GM18858 (cell line): ENCODE measurements around the gene ST3GAL6.
"Not testable (repeated sequence)": the region's sequence is repeated elsewhere in the genome, so short reads cannot be mapped to it uniquely, and the experiment has no call there.

Experiments used
- ATAC-seq: cut with Tn5 transposase; IDR thresholded peaks from one replicate; pipeline ENCODE4 v1.9.1; 2021; ENCODE audit not compliant: unreplicated experiment

The ST3GAL6 gene

GRCh38 chr3:98799479-98799878, 36.3 kb downstream of the ST3GAL6 start:
- ATAC-seq: no peak

DNA sequence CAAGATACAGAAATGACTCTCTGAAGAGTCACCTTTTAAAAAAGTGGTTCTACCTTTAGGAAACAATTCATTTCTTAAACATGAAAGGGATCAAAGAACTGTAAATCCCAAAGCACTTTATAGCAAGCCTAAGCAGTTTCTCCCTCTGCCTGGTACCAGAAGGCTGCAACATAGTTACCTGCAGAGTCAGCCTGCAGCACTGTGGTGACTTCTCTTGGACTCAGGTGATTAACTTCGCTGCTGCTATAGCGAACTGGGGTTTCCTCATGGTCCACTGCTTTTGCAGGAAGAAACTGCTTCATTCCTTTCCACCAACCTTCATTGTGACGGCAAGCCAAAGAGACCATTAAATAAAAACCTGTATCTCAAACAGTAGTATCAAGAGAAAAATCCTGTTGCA, 37.3 kb downstream of the ST3GAL6 start:
- no peak for ATAC-seq

GRCh38 chr3:98801043-98801747, 38.1 kb downstream of the ST3GAL6 start:
- no peak for ATAC-seq

GRCh38 chr3:98805571-98805970, 42.4 kb downstream of the ST3GAL6 start:
- no peak for ATAC-seq

DNA sequence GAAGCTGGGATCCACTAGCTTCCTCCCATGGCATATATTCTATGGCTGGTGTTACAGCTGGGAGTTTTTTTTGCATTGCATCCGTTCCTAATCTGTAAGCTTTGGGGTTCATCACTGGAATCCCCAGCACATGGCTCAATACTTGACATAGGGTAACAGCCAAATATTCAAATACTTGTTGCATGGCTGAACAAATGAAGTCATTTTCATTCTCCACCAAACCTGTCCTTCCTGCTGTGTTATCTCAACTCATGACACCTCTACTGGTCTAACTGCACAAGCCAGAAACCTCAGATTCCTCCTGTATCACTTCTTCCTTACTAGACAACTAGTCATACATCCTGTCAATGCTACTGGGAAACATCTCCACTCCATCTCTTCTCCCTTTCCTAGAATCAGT, 43.4 kb downstream of the ST3GAL6 start:
- ATAC-seq: no peak

GRCh38 chr3:98807011-98807410, 43.9 kb downstream of the ST3GAL6 start:
- ATAC-seq: no peak

- ATAC-seq: no peak
Observed at GRCh38 chr3:98807561-98807960, 44.4 kb downstream of the ST3GAL6 start.

DNA sequence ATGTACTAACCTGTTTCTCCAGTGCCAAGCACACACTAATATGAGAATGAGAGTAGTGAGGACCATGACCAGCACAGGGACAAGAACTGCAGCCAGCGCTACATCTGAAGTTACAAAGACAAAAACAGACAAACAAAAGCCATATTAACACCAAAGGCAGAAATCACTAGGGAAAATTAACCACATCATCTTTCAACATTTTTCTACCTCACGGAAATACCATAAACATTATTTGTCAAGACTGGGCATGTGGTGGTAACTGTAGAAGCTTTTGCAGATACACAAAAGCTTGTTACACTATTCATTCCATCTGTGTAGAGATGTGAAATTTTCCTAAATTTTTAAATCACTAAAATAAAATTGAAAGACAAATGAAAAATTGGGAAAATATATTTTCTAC, 44.9 kb downstream of the ST3GAL6 start:
- ATAC-seq: no peak

GRCh38 chr3:98809557-98809956, 46.4 kb downstream of the ST3GAL6 start:
- no peak for ATAC-seq

DNA sequence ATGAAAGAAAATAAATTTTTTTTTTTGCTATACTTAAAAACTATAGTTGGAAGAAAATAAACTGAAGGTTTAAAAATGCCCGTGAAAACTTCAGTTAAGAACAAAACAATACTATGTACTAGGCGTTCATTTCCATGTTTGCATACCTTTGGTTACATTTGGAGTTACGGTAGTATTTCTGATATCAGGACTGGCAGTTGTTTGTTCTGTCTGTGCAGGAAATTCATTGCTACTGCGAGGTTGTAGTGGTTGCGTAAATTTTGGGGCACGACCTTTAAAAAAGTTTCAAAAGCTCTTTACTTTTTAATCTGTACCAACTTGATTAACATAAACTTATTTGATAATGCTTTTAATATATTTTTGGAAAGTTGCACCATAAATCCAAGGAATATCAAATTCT, 47.9 kb downstream of the ST3GAL6 start:
- ATAC-seq: no peak

GRCh38 chr3:98812851-98813374, 49.8 kb downstream of the ST3GAL6 start:
- ATAC-seq: peak; percentile 51

GRCh38 chr3:98814817-98815420, 51.8 kb downstream of the ST3GAL6 start:
- no peak for ATAC-seq

DNA sequence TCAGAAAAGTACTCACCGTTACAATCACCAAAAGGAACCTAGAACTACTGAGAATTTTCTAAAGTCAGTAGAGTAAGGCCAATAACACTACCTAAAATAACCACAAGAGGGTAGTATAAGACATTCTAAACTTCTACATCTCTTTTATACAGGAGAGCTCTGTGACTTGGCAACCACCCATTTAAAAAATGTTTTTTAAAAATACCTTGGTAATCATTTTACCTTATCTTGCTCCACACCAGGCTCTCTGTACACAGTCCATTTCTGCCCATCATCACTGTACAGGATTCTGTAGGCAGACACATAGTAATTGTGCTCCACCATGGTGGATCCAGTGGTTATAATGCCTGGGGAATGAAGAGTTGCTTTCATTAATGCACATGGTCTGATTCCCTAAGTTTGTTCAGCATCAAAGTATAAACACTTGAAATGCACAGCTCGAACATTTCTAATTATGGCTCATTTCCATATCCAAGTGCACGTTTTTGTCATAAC, 54.5 kb downstream of the ST3GAL6 start:
- ATAC-seq: peak; percentile 88

- ATAC-seq: no peak
Observed at GRCh38 chr3:98821063-98821462, 57.9 kb downstream of the ST3GAL6 start.

DNA sequence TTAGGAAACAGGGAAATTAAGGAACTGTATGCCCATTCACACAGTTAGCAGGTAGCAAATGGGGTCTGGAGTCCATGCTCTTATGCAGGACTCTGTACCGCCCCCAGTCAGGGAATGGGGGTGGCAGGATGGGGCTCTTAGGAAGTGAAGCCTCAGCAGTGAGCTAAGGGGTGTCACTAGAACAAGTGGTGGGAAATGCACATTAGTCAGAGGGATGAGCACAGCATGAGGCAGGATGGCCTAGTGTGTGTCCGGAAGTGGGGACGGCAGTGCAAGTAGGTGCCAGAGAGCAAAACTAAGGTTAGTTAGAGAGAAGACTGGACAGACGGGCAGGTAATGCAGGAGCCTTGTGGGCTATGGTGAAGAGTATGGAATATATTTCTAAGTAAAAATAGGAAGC, 60.7 kb downstream of the ST3GAL6 start:
- ATAC-seq: no peak

GRCh38 chr3:98824256-98824655, 61.1 kb downstream of the ST3GAL6 start:
- no peak for ATAC-seq

- no peak for ATAC-seq
Observed at GRCh38 chr3:98826126-98826525, 63.0 kb downstream of the ST3GAL6 start.

- no peak for ATAC-seq
Observed at GRCh38 chr3:98827221-98827920, 64.2 kb downstream of the ST3GAL6 start.

- no peak for ATAC-seq
Observed at GRCh38 chr3:98829246-98829832, 66.2 kb downstream of the ST3GAL6 start.

GRCh38 chr3:98831060-98831459, 67.9 kb downstream of the ST3GAL6 start:
- not testable (repeated sequence) for ATAC-seq

- no peak for ATAC-seq
Observed at GRCh38 chr3:98839846-98840245, 76.7 kb downstream of the ST3GAL6 start.
